PC-3 (cell line): Measurements from ENCODE around the gene DLX6.

ENCODE experiments used
- CTCF ChIP-seq: fragments of 300-600 bp; sonication (generic); conservative IDR thresholded peaks from 2 replicates; pipeline ENCODE4 v1.5.1; 2017; ENCODE audit warnings: antibody characterized with exemption, low read depth, mild to moderate bottlenecking, low read length
- EZH2 ChIP-seq: fragments of 300-600 bp; sonication (generic); IDR thresholded peaks from one replicate; pipeline ENCODE4 v1.6.1; 2017; ENCODE audit warnings: antibody characterized with exemption, mild to moderate bottlenecking, low read length; ENCODE audit not compliant: unreplicated experiment
- EZH2phosphoT487 ChIP-seq: fragments of 300-600 bp; sonication (generic); IDR thresholded peaks from 2 replicates; pipeline ENCODE4 v1.6.1; 2018; ENCODE audit warnings: mild to moderate bottlenecking, antibody characterized with exemption, low read length, borderline replicate concordance

- TF ChIP-seq CTCF, result no peak
- TF ChIP-seq EZH2, result no peak
- no peak for TF ChIP-seq EZH2phosphoT487
These were observed 29.2 kb upstream of the DLX6 start for GRCh38 chr7:96976106-96976505.
